HEK293 (cell line): ENCODE results near the gene SULT1A2.

Experiments
- CTCF ChIA-PET: fragments of 350-600 bp; formaldehyde crosslinking; extraction: SDS; loops from one replicate; lab custom pipeline; 2021; ENCODE audit warnings: antibody characterized with exemption; lab: Yijun Ruan, JAX
- POLR2A ChIA-PET: fragments of 300-600 bp; formaldehyde crosslinking; extraction: SDS; loops from one replicate; lab custom pipeline; 2020; ENCODE audit warnings: antibody characterized with exemption, inconsistent platforms; lab: Yijun Ruan, JAX
- H3K27ac ChIP-seq: fragments of 200-500 bp; sonication (Bioruptor generic); 2 replicates; pipeline ENCODE4 v1.5.1; 2014; ENCODE audit warnings: low read depth, low read length, control low read depth, inconsistent platforms; ENCODE audit errors: extremely low read depth
- H3K36me3 ChIP-seq, 2 experiments: fragments of 200-500 bp in 1 of 2; sonication (Bioruptor generic) in 1 of 2; 1 replicate in 1 of 2; 2 replicates in 1 of 2; pipeline ENCODE4 v1.5.1; 2014 to 2017; ENCODE audit warnings: inconsistent platforms in 2 of 2, low read length in 2 of 2; ENCODE audit not compliant: control insufficient read depth in 2 of 2, insufficient read depth in 1 of 2
- H3K4me1 ChIP-seq: fragments of 200-500 bp; sonication (Bioruptor generic); 2 replicates; pipeline ENCODE4 v1.5.1; 2014; ENCODE audit warnings: mild to moderate bottlenecking, low read length, inconsistent platforms; ENCODE audit not compliant: control insufficient read depth, insufficient read depth
- H3K4me3 ChIP-seq: 2 replicates; pipeline ENCODE4 v1.5.1; 2011; ENCODE audit warnings: low read depth, mild to moderate bottlenecking, control low read depth, low read length, moderate library complexity
- H3K9me3 ChIP-seq: fragments of 200-500 bp; sonication (Bioruptor generic); 2 replicates; pipeline ENCODE4 v1.5.1; 2014; ENCODE audit warnings: low read depth, low read length, inconsistent platforms; ENCODE audit not compliant: control insufficient read depth, insufficient read depth
- HOXC10 ChIP-seq: sonication (generic); formaldehyde crosslinking; IDR thresholded peaks from 2 replicates; pipeline ENCODE4 v1.8.1; 2023; ENCODE audit warnings: mild to moderate bottlenecking, missing genetic modification reagents
- HOXD13 ChIP-seq: sonication (generic); formaldehyde crosslinking; IDR thresholded peaks from 2 replicates; pipeline ENCODE4 v1.8.0; 2022; ENCODE audit warnings: missing genetic modification reagents, borderline replicate concordance
- MYNN ChIP-seq: fragments of 450-650 bp; formaldehyde crosslinking; IDR thresholded peaks from 2 replicates; pipeline ENCODE4 v1.5.1; 2016; ENCODE audit warnings: missing biosample characterization, missing genetic modification characterization, borderline replicate concordance
- MZF1 ChIP-seq: fragments of 450-650 bp; formaldehyde crosslinking; IDR thresholded peaks from 2 replicates; pipeline ENCODE4 v1.5.1; 2017; ENCODE audit warnings: missing biosample characterization, missing genetic modification characterization, borderline replicate concordance
- SCRT2 ChIP-seq: fragments of 450-650 bp; formaldehyde crosslinking; IDR thresholded peaks from 2 replicates; pipeline ENCODE4 v1.5.1; 2016; ENCODE audit warnings: missing biosample characterization, missing genetic modification characterization
- ZBTB10 ChIP-seq: fragments of 450-650 bp; formaldehyde crosslinking; IDR thresholded peaks from 2 replicates; pipeline ENCODE4 v1.5.1; 2016; ENCODE audit warnings: missing biosample characterization, missing genetic modification characterization
- ZFP3 ChIP-seq: fragments of 450-650 bp; formaldehyde crosslinking; IDR thresholded peaks from 2 replicates; pipeline ENCODE4 v1.5.1; 2016; ENCODE audit warnings: low read depth, missing biosample characterization, missing genetic modification characterization
- ZNF174 ChIP-seq: fragments of 450-650 bp; formaldehyde crosslinking; IDR thresholded peaks from 2 replicates; pipeline ENCODE4 v1.5.0; 2017; ENCODE audit warnings: missing biosample characterization, mild to moderate bottlenecking, missing genetic modification characterization
- ZNF223 ChIP-seq: fragments of 450-650 bp; formaldehyde crosslinking; IDR thresholded peaks from 2 replicates; pipeline ENCODE4 v1.5.1; 2016; ENCODE audit warnings: missing biosample characterization, missing genetic modification characterization
- ZNF248 ChIP-seq: fragments of 450-650 bp; formaldehyde crosslinking; IDR thresholded peaks from 2 replicates; pipeline ENCODE4 v1.5.1; 2017; ENCODE audit warnings: missing biosample characterization, missing genetic modification characterization
- ZNF350 ChIP-seq: fragments of 450-650 bp; formaldehyde crosslinking; IDR thresholded peaks from 2 replicates; pipeline ENCODE4 v1.5.0; 2017; ENCODE audit warnings: missing biosample characterization, mild to moderate bottlenecking, missing genetic modification characterization
- ZNF416 ChIP-seq: fragments of 450-650 bp; formaldehyde crosslinking; IDR thresholded peaks from 2 replicates; pipeline ENCODE4 v1.5.1; 2016; ENCODE audit warnings: missing biosample characterization, missing genetic modification characterization
- ZNF501 ChIP-seq: fragments of 450-650 bp; formaldehyde crosslinking; IDR thresholded peaks from 2 replicates; pipeline ENCODE4 v1.5.1; 2016; ENCODE audit warnings: missing biosample characterization, missing genetic modification characterization
- ZNF514 ChIP-seq: fragments of 450-650 bp; formaldehyde crosslinking; IDR thresholded peaks from 2 replicates; pipeline ENCODE4 v1.5.1; 2016; ENCODE audit warnings: missing biosample characterization, missing genetic modification characterization
- ZNF530 ChIP-seq: fragments of 450-650 bp; formaldehyde crosslinking; IDR thresholded peaks from 2 replicates; pipeline ENCODE4 v1.5.1; 2016; ENCODE audit warnings: low read depth, missing biosample characterization, missing genetic modification characterization
- ZNF600 ChIP-seq: fragments of 450-650 bp; formaldehyde crosslinking; IDR thresholded peaks from 2 replicates; pipeline ENCODE4 v1.5.1; 2016; ENCODE audit warnings: missing biosample characterization, missing genetic modification characterization
- ZNF645 ChIP-seq: fragments of 450-650 bp; formaldehyde crosslinking; IDR thresholded peaks from 2 replicates; pipeline ENCODE4; 2016; ENCODE audit warnings: missing biosample characterization, missing genetic modification characterization
- ZNF707 ChIP-seq: fragments of 450-650 bp; formaldehyde crosslinking; IDR thresholded peaks from 2 replicates; pipeline ENCODE4 v1.5.1; 2016; ENCODE audit warnings: missing biosample characterization, missing genetic modification characterization
- ZNF747 ChIP-seq: fragments of 450-650 bp; formaldehyde crosslinking; IDR thresholded peaks from 2 replicates; pipeline ENCODE4 v1.5.1; 2016; ENCODE audit warnings: missing biosample characterization, missing genetic modification characterization
- ZXDB ChIP-seq: fragments of 450-650 bp; formaldehyde crosslinking; IDR thresholded peaks from 2 replicates; pipeline ENCODE4 v1.5.1; 2016; ENCODE audit warnings: missing biosample characterization, missing genetic modification characterization
- TF ChIP-seq, protein P1 (sequence below): fragments of 450-650 bp; formaldehyde crosslinking; IDR thresholded peaks from 2 replicates; pipeline ENCODE4 v1.5.1; 2016; ENCODE audit warnings: missing biosample characterization, missing genetic modification characterization
- TF ChIP-seq, protein P2 (sequence below): fragments of 450-650 bp; formaldehyde crosslinking; IDR thresholded peaks from 2 replicates; pipeline ENCODE4 v1.5.1; 2016; ENCODE audit warnings: missing biosample characterization, missing genetic modification characterization
- TF ChIP-seq, protein P3 (sequence below): fragments of 450-650 bp; IDR thresholded peaks from 2 replicates; pipeline ENCODE4 v1.5.1; 2018; ENCODE audit warnings: missing biosample characterization, mild to moderate bottlenecking, missing genetic modification characterization
- TF ChIP-seq, protein P4 (sequence below): fragments of 450-650 bp; formaldehyde crosslinking; IDR thresholded peaks from 2 replicates; pipeline ENCODE4 v1.5.1; 2016; ENCODE audit warnings: missing biosample characterization, missing genetic modification characterization

The SULT1A2 gene

GRCh38 chr16:28575446-28576109 lies 21.3 kb downstream of the SULT1A2 start:
- CTCF ChIA-PET = no interaction called here
- TF ChIP-seq ZNF248 (no peak), SCRT2 (no peak), ZNF501 (tag by site-specific recombination) (no peak), ZNF600 (tag by site-specific recombination) (no peak), MYNN (tag by site-specific recombination) (no peak), ZNF174 (tag by site-specific recombination) (no peak), HOXC10 (CRISPR knock-in tag) (no peak), ZNF350 (tag by site-specific recombination) (no peak), ZNF514 (tag by site-specific recombination) (no peak), ZFP3 (tag by site-specific recombination) (no peak), ZNF707 (tag by site-specific recombination) (no peak), ZNF416 (no peak), ZNF645 (tag by site-specific recombination) (no peak)
- TF ChIP-seq, protein P1, sequence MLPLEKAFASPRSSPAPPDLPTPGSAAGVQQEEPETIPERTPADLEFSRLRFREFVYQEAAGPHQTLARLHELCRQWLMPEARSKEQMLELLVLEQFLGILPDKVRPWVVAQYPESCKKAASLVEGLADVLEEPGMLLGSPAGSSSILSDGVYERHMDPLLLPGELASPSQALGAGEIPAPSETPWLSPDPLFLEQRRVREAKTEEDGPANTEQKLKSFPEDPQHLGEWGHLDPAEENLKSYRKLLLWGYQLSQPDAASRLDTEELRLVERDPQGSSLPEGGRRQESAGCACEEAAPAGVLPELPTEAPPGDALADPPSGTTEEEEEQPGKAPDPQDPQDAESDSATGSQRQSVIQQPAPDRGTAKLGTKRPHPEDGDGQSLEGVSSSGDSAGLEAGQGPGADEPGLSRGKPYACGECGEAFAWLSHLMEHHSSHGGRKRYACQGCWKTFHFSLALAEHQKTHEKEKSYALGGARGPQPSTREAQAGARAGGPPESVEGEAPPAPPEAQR (tag by site-specific recombination) = no peak
- TF ChIP-seq, protein P2, sequence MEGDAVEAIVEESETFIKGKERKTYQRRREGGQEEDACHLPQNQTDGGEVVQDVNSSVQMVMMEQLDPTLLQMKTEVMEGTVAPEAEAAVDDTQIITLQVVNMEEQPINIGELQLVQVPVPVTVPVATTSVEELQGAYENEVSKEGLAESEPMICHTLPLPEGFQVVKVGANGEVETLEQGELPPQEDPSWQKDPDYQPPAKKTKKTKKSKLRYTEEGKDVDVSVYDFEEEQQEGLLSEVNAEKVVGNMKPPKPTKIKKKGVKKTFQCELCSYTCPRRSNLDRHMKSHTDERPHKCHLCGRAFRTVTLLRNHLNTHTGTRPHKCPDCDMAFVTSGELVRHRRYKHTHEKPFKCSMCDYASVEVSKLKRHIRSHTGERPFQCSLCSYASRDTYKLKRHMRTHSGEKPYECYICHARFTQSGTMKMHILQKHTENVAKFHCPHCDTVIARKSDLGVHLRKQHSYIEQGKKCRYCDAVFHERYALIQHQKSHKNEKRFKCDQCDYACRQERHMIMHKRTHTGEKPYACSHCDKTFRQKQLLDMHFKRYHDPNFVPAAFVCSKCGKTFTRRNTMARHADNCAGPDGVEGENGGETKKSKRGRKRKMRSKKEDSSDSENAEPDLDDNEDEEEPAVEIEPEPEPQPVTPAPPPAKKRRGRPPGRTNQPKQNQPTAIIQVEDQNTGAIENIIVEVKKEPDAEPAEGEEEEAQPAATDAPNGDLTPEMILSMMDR (tag by site-specific recombination) = no peak

DNA sequence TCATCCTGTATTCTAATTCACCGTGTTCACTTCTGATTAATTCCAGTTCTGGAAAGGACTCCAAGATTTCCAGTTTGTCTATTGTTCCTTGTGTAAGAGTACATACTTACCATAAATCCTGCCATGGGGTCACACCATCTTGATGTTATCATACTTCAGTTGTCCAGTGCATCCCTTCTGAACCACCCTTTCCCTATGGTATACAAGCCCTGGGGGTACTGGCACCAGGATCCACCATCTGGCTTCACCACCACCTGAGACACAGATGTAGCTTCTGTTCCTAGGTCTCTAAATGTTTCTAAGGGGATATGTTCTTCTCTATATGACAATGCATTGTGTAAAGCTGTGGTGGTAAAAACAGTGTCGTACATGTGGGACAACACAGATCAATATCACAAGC lies 21.9 kb downstream of the SULT1A2 start:
- CTCF ChIA-PET = interaction anchor here (0.6 kb wide), 1 partner anchor 58 kb away, joined by 3 read pairs; no protein-coding TSS in a partner anchor
- TF ChIP-seq ZNF514 (tag by site-specific recombination) = no peak
- no peak for TF ChIP-seq ZNF223 (tag by site-specific recombination)
- no peak for TF ChIP-seq ZBTB10 (tag by site-specific recombination)
- TF ChIP-seq, protein P3, sequence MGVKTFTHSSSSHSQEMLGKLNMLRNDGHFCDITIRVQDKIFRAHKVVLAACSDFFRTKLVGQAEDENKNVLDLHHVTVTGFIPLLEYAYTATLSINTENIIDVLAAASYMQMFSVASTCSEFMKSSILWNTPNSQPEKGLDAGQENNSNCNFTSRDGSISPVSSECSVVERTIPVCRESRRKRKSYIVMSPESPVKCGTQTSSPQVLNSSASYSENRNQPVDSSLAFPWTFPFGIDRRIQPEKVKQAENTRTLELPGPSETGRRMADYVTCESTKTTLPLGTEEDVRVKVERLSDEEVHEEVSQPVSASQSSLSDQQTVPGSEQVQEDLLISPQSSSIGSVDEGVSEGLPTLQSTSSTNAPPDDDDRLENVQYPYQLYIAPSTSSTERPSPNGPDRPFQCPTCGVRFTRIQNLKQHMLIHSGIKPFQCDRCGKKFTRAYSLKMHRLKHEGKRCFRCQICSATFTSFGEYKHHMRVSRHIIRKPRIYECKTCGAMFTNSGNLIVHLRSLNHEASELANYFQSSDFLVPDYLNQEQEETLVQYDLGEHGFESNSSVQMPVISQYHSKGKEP (tag by site-specific recombination) = no peak
- TF ChIP-seq HOXD13 = no peak
- TF ChIP-seq, protein P1 (tag by site-specific recombination) = no peak
- TF ChIP-seq ZNF747 (tag by site-specific recombination) = no peak
- no peak for TF ChIP-seq ZNF530
- TF ChIP-seq, protein P4, sequence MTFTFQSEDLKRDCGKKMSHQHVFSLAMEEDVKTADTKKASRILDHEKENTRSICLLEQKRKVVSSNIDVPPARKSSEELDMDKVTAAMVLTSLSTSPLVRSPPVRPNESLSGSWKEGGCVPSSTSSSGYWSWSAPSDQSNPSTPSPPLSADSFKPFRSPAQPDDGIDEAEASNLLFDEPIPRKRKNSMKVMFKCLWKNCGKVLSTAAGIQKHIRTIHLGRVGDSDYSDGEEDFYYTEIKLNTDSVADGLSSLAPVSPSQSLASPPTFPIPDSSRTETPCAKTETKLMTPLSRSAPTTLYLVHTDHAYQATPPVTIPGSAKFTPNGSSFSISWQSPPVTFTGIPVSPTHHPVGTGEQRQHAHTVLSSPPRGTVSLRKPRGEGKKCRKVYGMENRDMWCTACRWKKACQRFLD (tag by site-specific recombination) = no peak
- TF ChIP-seq ZXDB (tag by site-specific recombination) = no peak
- TF ChIP-seq MZF1 = no peak

More at GRCh38 chr16:28575446-28576109, 21.3 kb downstream of the SULT1A2 start:
- POLR2A ChIA-PET = no interaction called here
- Histone ChIP-seq H3K9me3 (no peaks in the 10 kb centered on the region), H3K4me1 (no peaks in the 10 kb centered on the region), H3K4me3 (no peak overlapping the region), H3K27ac (no peak overlapping the region), H3K36me3 (no peaks in the 10 kb centered on the region; a peak in 1 of 3 replicates)

More for the DNA sequence above, 21.9 kb downstream of the SULT1A2 start:
- POLR2A ChIA-PET = no interaction called here
- no peaks in the 10 kb centered on the region; a peak in 1 of 3 replicates for H3K36me3 ChIP-seq
- no peaks in the 10 kb centered on the region for H3K9me3 ChIP-seq
- H3K27ac ChIP-seq = no peak overlapping the region
- H3K4me3 ChIP-seq = no peak overlapping the region
- H3K4me1 ChIP-seq = no peaks in the 10 kb centered on the region
